HFF-Myc (cell line): Measurements from ENCODE around the gene MYH14.
"Not testable (repeated sequence)": the region's sequence is repeated elsewhere in the genome, so short reads cannot be mapped to it uniquely, and the experiment has no call there.

Experiments used
- DNase-seq: peaks from one replicate; pipeline ENCODE4 v3.0.0-alpha.2; 2011; ENCODE audit warnings: low read depth; ENCODE audit errors: extremely low read depth
- H3K4me3 ChIP-seq: replicated peaks from 2 replicates; pipeline ENCODE4 v1.5.1; 2011; ENCODE audit warnings: low read depth, mild to moderate bottlenecking, control low read depth, low read length
- CTCF ChIP-seq: IDR thresholded peaks from 2 replicates; pipeline ENCODE4 v1.5.1; 2012; ENCODE audit warnings: mild to moderate bottlenecking, low read depth, low read length, control low read depth; ENCODE audit errors: missing control alignments

The MYH14 gene

GRCh38 chr19:50327461-50328223 is 124.2 kb downstream of the MYH14 start:
- H3K4me3 ChIP-seq = no peak overlapping the region
- TF ChIP-seq CTCF = no peak
- DNase-seq = no peak

- H3K4me3 ChIP-seq = no peak overlapping the region
- DNase-seq = no peak
- no peak for TF ChIP-seq CTCF
These were observed 124.9 kb downstream of the MYH14 start for GRCh38 chr19:50328224-50328872.

GRCh38 chr19:50328873-50329145 is 125.4 kb downstream of the MYH14 start:
- no peak for TF ChIP-seq CTCF
- no peak for DNase-seq
- H3K4me3 ChIP-seq = no peak overlapping the region

- H3K4me3 ChIP-seq = no peak within 1 kb of the TSS
- peak; percentile 52 for DNase-seq
- no peak for TF ChIP-seq CTCF
These were observed 125.9 kb downstream of the MYH14 start, which contains the start of gene KCNC3 for GRCh38 chr19:50329146-50329925. TSS of gene KCNC3 (minus strand) at chr19:50329377. CDS start at chr19:50329082, 295 bp downstream.

GRCh38 chr19:50329926-50330294 is 126.5 kb downstream of the MYH14 start:
- not testable (repeated sequence) for DNase-seq, H3K4me3 ChIP-seq

GRCh38 chr19:50330365-50331078 is 127.1 kb downstream of the MYH14 start:
- DNase-seq = no peak
- no peak overlapping the region for H3K4me3 ChIP-seq
- TF ChIP-seq CTCF = no peak
